ENCODE results near the gene LRCH1.

The LRCH1 gene

DNA sequence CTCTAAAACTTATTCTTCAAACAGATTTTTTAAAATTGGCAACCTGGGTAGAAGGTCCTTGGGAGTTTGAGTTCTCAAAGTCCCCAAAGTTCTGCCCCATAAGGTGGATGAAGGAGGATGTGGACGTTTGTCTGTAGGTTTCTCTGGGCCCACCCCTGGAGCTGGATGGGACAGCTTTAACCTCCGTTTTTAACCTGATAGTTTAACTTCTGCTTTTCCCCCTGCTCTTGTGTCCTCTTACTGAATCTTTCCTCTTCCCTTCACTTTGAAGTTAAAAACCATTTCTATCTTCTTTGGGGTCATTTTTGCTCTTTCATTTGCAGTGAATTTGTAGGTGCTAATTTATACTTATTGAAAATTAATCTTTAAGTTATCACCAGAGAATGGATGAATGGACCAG, 164.9 kb downstream of the LRCH1 start:
- DNase-seq (ENCODE audit: low read depth) = no peak
- TF ChIP-seq, protein P1, sequence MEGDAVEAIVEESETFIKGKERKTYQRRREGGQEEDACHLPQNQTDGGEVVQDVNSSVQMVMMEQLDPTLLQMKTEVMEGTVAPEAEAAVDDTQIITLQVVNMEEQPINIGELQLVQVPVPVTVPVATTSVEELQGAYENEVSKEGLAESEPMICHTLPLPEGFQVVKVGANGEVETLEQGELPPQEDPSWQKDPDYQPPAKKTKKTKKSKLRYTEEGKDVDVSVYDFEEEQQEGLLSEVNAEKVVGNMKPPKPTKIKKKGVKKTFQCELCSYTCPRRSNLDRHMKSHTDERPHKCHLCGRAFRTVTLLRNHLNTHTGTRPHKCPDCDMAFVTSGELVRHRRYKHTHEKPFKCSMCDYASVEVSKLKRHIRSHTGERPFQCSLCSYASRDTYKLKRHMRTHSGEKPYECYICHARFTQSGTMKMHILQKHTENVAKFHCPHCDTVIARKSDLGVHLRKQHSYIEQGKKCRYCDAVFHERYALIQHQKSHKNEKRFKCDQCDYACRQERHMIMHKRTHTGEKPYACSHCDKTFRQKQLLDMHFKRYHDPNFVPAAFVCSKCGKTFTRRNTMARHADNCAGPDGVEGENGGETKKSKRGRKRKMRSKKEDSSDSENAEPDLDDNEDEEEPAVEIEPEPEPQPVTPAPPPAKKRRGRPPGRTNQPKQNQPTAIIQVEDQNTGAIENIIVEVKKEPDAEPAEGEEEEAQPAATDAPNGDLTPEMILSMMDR (IDR thresholded peaks at IDR 0.05; ENCODE audit: control insufficient read depth, extremely low read depth, insufficient read depth) = no peak
- no peak overlapping the region for H3K4me3 ChIP-seq (ENCODE audit: low read depth, low read length)

DNA sequence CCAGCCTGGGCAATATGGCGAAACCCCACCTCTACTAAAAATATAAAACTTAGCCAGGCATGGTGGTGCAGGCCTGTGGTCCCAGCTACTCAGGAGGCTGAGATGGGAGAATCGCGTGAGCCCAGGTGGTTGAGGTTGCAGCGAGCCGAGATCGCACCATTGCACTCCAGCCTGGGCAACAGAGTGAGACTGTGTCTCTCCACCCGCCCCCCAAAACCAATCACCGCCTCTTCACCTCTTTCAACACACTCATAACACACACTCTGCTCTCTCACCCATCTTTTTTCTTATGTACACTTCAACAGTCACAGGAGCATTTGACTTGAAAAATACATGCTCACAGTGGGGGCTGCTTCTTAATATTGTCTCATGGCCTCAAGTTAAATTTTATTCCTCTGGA, 167.2 kb downstream of the LRCH1 start:
- H3K4me3 ChIP-seq (ENCODE audit: low read depth, low read length) = no peak overlapping the region
- TF ChIP-seq, protein P1 (IDR thresholded peaks at IDR 0.05; ENCODE audit: control insufficient read depth, extremely low read depth, insufficient read depth) = no peak
- DNase-seq (ENCODE audit: low read depth) = no peak

DNA sequence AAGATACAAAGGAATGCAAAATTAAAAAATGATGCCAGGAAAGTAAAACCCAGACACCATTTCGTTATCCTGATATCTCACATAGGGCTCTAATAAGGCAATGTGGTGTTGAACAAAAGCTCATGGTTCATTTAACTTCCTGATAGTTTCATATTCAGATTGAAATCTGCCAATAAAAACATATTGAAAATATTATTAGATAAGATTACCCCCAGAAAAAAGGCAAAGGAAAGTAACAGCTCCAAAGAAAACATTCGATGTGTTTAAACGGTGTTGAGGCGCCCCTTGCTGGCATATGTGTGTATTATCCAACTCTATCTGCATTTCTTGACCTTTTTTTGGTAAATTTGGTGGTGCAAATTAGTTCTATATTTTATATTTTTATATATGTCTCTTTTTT, 168.1 kb downstream of the LRCH1 start:
- no peak for DNase-seq (ENCODE audit: low read depth)
- H3K4me3 ChIP-seq (ENCODE audit: low read depth, low read length) = no peak overlapping the region
- TF ChIP-seq, protein P1 (IDR thresholded peaks at IDR 0.05; ENCODE audit: control insufficient read depth, extremely low read depth, insufficient read depth) = peak; percentile 61

DNA sequence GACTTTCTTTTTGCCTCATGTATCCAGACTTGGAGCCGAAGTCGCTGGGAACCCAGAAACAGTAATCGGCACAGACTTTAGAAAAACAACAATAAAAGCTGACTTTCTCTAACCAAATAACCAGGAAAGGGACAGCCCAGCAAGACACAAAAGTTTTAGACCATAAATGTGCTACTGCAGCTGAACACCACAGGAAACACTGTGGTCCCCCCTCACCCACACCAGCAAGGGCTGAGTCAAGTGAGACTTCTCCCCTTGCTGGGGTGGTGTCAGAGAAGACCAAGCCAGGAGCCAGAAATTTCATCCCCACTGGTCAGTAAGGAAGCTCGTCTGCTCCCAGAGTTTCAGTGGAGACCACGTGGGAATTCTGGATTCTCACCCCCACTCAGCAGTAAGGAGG, 173.4 kb downstream of the LRCH1 start:
- H3K4me3 ChIP-seq (ENCODE audit: low read depth, low read length) = no peak overlapping the region
- TF ChIP-seq, protein P1 (IDR thresholded peaks at IDR 0.05; ENCODE audit: control insufficient read depth, extremely low read depth, insufficient read depth) = no peak
- no peak for DNase-seq (ENCODE audit: low read depth)

DNA sequence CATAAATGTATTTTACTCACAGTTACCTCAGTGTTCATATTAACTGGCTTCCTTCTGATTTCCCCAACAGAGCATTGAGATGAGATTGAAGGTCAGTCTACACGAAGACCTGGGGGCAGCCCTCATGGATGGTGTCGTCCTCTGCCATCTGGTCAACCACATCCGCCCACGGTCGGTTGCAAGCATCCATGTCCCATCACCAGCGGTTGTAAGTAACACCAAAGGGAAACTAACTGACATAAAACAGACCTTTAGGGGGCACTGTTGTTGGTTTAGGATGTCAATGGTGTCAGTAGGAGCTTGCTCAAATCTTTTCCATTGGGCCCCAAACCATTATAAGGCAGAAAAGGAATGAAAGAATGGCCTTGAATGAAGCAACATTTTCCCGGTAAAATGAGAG, 175.8 kb downstream of the LRCH1 start:
- no peak overlapping the region for H3K4me3 ChIP-seq (ENCODE audit: low read depth, low read length)
- TF ChIP-seq, protein P1 (IDR thresholded peaks at IDR 0.05; ENCODE audit: control insufficient read depth, extremely low read depth, insufficient read depth) = no peak
- DNase-seq (ENCODE audit: low read depth) = no peak

DNA sequence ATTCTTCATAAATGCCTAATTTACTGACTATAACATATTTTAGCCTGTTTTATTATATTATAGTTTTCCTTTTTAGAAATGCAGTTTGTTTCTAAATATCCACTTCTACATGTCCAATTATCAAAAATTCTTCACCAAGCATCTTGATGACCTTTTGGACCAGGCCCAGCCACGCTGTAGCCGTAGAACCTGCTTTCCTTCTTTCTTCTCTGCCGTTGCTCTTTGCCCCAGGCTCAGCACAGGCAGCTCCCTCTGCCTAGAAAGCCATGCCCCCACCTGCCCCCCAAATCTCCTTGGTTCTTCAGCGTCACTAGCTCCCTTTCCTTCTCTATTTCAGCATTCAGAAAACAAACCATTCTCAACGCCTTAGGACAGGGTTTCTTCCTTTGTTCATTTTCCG, 178.6 kb downstream of the LRCH1 start:
- H3K4me3 ChIP-seq (ENCODE audit: low read depth, low read length) = no peak overlapping the region
- no peak for DNase-seq (ENCODE audit: low read depth)
- TF ChIP-seq, protein P1 (IDR thresholded peaks at IDR 0.05; ENCODE audit: control insufficient read depth, extremely low read depth, insufficient read depth) = no peak

DNA sequence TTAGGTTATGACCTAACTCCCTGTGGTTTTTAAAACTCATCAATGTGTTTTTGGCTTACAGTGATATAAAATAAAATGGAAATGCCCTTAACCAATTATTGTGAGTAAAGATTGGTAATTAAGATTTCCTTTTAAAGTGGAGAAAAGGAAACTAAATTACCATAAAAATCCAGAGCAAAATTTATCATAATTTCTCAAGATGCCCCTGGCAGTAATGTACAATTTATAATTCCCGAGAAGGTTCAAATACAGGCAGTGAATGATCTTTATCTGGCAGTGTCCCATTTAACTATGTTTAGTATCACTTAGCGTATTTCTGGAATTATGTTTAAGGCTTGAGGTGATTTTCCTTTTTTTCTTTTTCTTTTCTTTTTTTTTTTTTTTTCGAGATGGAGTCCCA, 182.5 kb downstream of the LRCH1 start:
- TF ChIP-seq, protein P1 (IDR thresholded peaks at IDR 0.05; ENCODE audit: control insufficient read depth, extremely low read depth, insufficient read depth) = no peak
- no peak for DNase-seq (ENCODE audit: low read depth)
- no peak overlapping the region for H3K4me3 ChIP-seq (ENCODE audit: low read depth, low read length)

All from LNCaP clone FGC (cell line).